PC-9 (cell line): Measurements from ENCODE around the gene CTU2.

Experiments
- EZH2 ChIP-seq: fragments of 200-600 bp; sonication (generic); IDR thresholded peaks from 2 replicates; pipeline ENCODE4 v1.8.0; 2017; ENCODE audit warnings: antibody characterized with exemption, low read depth
- TF ChIP-seq, protein P1 (sequence below): fragments of 200-600 bp; sonication (generic); conservative IDR thresholded peaks from 2 replicates; pipeline ENCODE4 v1.6.1; 2017; ENCODE audit warnings: mixed run types, antibody characterized with exemption, mild to moderate bottlenecking, moderate library complexity

GRCh38 chr16:88691924-88692560 lies 14.3 kb upstream of the CTU2 start:
- TF ChIP-seq, protein P1, sequence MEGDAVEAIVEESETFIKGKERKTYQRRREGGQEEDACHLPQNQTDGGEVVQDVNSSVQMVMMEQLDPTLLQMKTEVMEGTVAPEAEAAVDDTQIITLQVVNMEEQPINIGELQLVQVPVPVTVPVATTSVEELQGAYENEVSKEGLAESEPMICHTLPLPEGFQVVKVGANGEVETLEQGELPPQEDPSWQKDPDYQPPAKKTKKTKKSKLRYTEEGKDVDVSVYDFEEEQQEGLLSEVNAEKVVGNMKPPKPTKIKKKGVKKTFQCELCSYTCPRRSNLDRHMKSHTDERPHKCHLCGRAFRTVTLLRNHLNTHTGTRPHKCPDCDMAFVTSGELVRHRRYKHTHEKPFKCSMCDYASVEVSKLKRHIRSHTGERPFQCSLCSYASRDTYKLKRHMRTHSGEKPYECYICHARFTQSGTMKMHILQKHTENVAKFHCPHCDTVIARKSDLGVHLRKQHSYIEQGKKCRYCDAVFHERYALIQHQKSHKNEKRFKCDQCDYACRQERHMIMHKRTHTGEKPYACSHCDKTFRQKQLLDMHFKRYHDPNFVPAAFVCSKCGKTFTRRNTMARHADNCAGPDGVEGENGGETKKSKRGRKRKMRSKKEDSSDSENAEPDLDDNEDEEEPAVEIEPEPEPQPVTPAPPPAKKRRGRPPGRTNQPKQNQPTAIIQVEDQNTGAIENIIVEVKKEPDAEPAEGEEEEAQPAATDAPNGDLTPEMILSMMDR, result no peak
- no peak for TF ChIP-seq EZH2
